ENCODE measurements around the gene DENND2A.

Gene DENND2A

GRCh38 chr7:140495514-140496097 lies 145.0 kb downstream of the DENND2A start:
- DNase-seq = no peak

GRCh38 chr7:140494867-140495266 lies 145.7 kb downstream of the DENND2A start:
- no peak for DNase-seq

- DNase-seq = no peak
Measured at GRCh38 chr7:140489026-140489359, 151.6 kb downstream of the DENND2A start.

GRCh38 chr7:140485500-140486265 lies 154.9 kb downstream of the DENND2A start:
- DNase-seq = no peak

- no peak for DNase-seq
Measured at GRCh38 chr7:140484951-140485499, 155.6 kb downstream of the DENND2A start.

- DNase-seq = no peak
Measured at GRCh38 chr7:140484479-140484878, 156.1 kb downstream of the DENND2A start.

GRCh38 chr7:140479739-140480084 lies 160.9 kb downstream of the DENND2A start:
- no peak for DNase-seq

GRCh38 chr7:140479062-140479738 lies 161.4 kb downstream of the DENND2A start, which contains the start of gene MKRN1:
TSS of gene MKRN1 (minus strand) at chr7:140479505. CDS start at chr7:140479344, 161 bp downstream.
- peak; percentile 98 for DNase-seq

- peak; percentile 53 for DNase-seq
Measured at GRCh38 chr7:140478246-140479061, 162.2 kb downstream of the DENND2A start.

GRCh38 chr7:140476698-140477261 lies 163.8 kb downstream of the DENND2A start:
- no peak for DNase-seq

- peak; percentile 69 for DNase-seq
Measured at GRCh38 chr7:140475747-140476333, 164.8 kb downstream of the DENND2A start.
